ENCODE measurements around the gene LASP1.

GRCh38 chr17:38906460-38907228, 36.8 kb downstream of the LASP1 start:
- no peak for TF ChIP-seq CTCF (IDR thresholded peaks at IDR 0.05)
- TF ChIP-seq POLR2A (IDR thresholded peaks at IDR 0.05) = no peak
- no peak for TF ChIP-seq POLR2AphosphoS5 (IDR thresholded peaks at IDR 0.05)
- no peak for TF ChIP-seq EP300 (IDR thresholded peaks at IDR 0.05; ENCODE audit: low read depth)

All from transverse colon (tissue), 4 donors.